A549 (cell line): ENCODE measurements around the gene MYEF2. TPM values are rescaled to one million over a fixed set of nuclear protein-coding genes. Genes with fewer than 3 reads are reported as not detected.
A peak's percentile ranks its signal among the peaks of the same experiment; 100 is the strongest.

ENCODE experiments used
- ATAC-seq, 2 experiments: fragments of 200-7000 bp in 1 of 2; fragments of >200 bp in 1 of 2; cut with Nextera tagmentation in 1 of 2; cut with Tn5 transposase in 1 of 2; 3 replicates each; pipeline versions ENCODE4 v1.8.0 to v1.9.1; 2018 to 2020; ENCODE audit warnings: mild to moderate bottlenecking in 1 of 2, moderate library complexity in 1 of 2
- CTCF ChIA-PET: fragments of 300-600 bp; sonication (Branson Sonifier 250); formaldehyde crosslinking; extraction: SDS; loops from one replicate; lab custom pipeline; 2021; ENCODE audit warnings: antibody characterized with exemption, inconsistent platforms; lab: Yijun Ruan, JAX
- POLR2A ChIA-PET: fragments of 350-600 bp; formaldehyde crosslinking; extraction: SDS; loops from one replicate; lab custom pipeline; 2021; ENCODE audit warnings: antibody characterized with exemption, inconsistent platforms; lab: Yijun Ruan, JAX
- DNase-seq, 2 experiments: peaks; one replicate each; pipeline versions ENCODE4 v3.0.0 to v3.0.0-alpha.2; 2011 to 2016; ENCODE audit warnings: low read depth in 1 of 2, low spot score in 1 of 2
- FAIRE-seq: peaks from 2 replicates; lab custom pipeline; 2011; peaks lifted over from hg19 to GRCh38; lab: Jason Lieb, UNC
- H3K27ac ChIP-seq, 2 experiments: fragments of >200 bp; sonication (Bioruptor Twin); formaldehyde crosslinking; 3 replicates each; pipeline ENCODE4 v1.5.1; 2016 to 2017
- H3K4me1 ChIP-seq: fragments of >200 bp; sonication (Bioruptor Twin); formaldehyde crosslinking; 3 replicates; pipeline ENCODE4 v1.6.1; 2016
- H3K4me2 ChIP-seq: fragments of >200 bp; sonication (Bioruptor Twin); formaldehyde crosslinking; 3 replicates; pipeline ENCODE4 v1.6.1; 2016
- H3K4me3 ChIP-seq: fragments of >200 bp; sonication (Bioruptor Twin); formaldehyde crosslinking; 3 replicates; pipeline ENCODE4 v1.5.1; 2016
- H3K9me3 ChIP-seq: fragments of >200 bp; sonication (Bioruptor Twin); formaldehyde crosslinking; 3 replicates; pipeline ENCODE4 v1.6.1; 2016
- BHLHE40 ChIP-seq: IDR thresholded peaks from 2 replicates; pipeline ENCODE4 v1.6.1; 2012; ENCODE audit warnings: low read depth, low read length, inconsistent platforms
- CHD2 ChIP-seq: fragments of 150-350 bp; IDR thresholded peaks from 2 replicates; pipeline ENCODE4 v1.6.1; 2014; ENCODE audit warnings: low read length; ENCODE audit not compliant: partially characterized antibody
- CHD4 ChIP-seq: fragments of 200-600 bp; sonication (generic); IDR thresholded peaks from 2 replicates; pipeline ENCODE4 v1.6.1; 2016; ENCODE audit warnings: antibody characterized with exemption, mild to moderate bottlenecking, borderline replicate concordance
- EHF ChIP-seq: fragments of 250-450 bp; sonication (Bioruptor Pico); IDR thresholded peaks from 2 replicates; pipeline ENCODE4 v1.5.0; 2020; ENCODE audit warnings: mild to moderate bottlenecking
- FOSB ChIP-seq: fragments of 250-450 bp; sonication (Bioruptor Pico); IDR thresholded peaks from 2 replicates; pipeline ENCODE4 v1.5.0; 2020; ENCODE audit warnings: mild to moderate bottlenecking, moderate library complexity
- FOSL2 ChIP-seq, 2 experiments: fragments of 450-650 bp in 1 of 2; fragments of >200 bp in 1 of 2; sonication (Bioruptor Twin) in 1 of 2; formaldehyde crosslinking; IDR thresholded peaks; 2 replicates each; pipeline versions ENCODE4 v1.5.0 to v1.6.1; 2016 to 2020; ENCODE audit warnings: mild to moderate bottlenecking in 1 of 2, moderate library complexity in 1 of 2
- HDAC2 ChIP-seq: fragments of 200-600 bp; sonication (generic); IDR thresholded peaks from 2 replicates; pipeline ENCODE4 v1.6.1; 2016
- HOXA7 ChIP-seq: fragments of 250-450 bp; sonication (Bioruptor Pico); IDR thresholded peaks from 2 replicates; pipeline ENCODE4 v1.5.0; 2020; ENCODE audit warnings: mild to moderate bottlenecking, moderate library complexity
- HOXB13 ChIP-seq: fragments of 250-450 bp; sonication (Bioruptor Pico); IDR thresholded peaks from 2 replicates; pipeline ENCODE4 v1.5.0; 2020; ENCODE audit warnings: low read depth, mild to moderate bottlenecking, moderate library complexity
- HOXB5 ChIP-seq: fragments of 250-450 bp; sonication (Bioruptor Pico); IDR thresholded peaks from 2 replicates; pipeline ENCODE4 v1.5.0; 2020; ENCODE audit warnings: mild to moderate bottlenecking, moderate library complexity
- JUN ChIP-seq, 2 experiments: fragments of >200 bp; sonication (Bioruptor Twin); formaldehyde crosslinking; IDR thresholded peaks; 2 replicates in 1 of 2; 3 replicates in 1 of 2; pipeline ENCODE4 v1.6.1; 2016 to 2017
- KDM1A ChIP-seq: fragments of 200-600 bp; sonication (generic); IDR thresholded peaks from 2 replicates; pipeline ENCODE4 v1.6.1; 2016; ENCODE audit warnings: low read depth, mild to moderate bottlenecking
- KDM5A ChIP-seq: fragments of 200-600 bp; sonication (generic); IDR thresholded peaks from 2 replicates; pipeline ENCODE4 v1.6.1; 2016; ENCODE audit warnings: antibody characterized with exemption, mild to moderate bottlenecking
- MYC ChIP-seq: IDR thresholded peaks from 2 replicates; pipeline ENCODE4 v1.6.1; 2012; ENCODE audit warnings: mild to moderate bottlenecking, inconsistent platforms, low read length, improper control_type of control experiment, borderline replicate concordance
- RAD21 ChIP-seq, 2 experiments: fragments of >200 bp in 1 of 2; sonication (Bioruptor Twin) in 1 of 2; formaldehyde crosslinking in 1 of 2; IDR thresholded peaks in 1 of 2; conservative IDR thresholded peaks in 1 of 2; 2 replicates in 1 of 2; 3 replicates in 1 of 2; pipeline ENCODE4 v1.6.1; 2012 to 2018; ENCODE audit warnings: inconsistent platforms in 1 of 2
- RARB ChIP-seq: fragments of 250-450 bp; sonication (Bioruptor Pico); IDR thresholded peaks from 2 replicates; pipeline ENCODE4 v1.8.0; 2021; ENCODE audit warnings: mild to moderate bottlenecking, moderate library complexity
- RCOR1 ChIP-seq: fragments of 150-350 bp; IDR thresholded peaks from 2 replicates; pipeline ENCODE4 v1.6.1; 2014; ENCODE audit warnings: antibody characterized with exemption, low read length, low read depth
- RNF2 ChIP-seq: fragments of 200-600 bp; sonication (generic); IDR thresholded peaks from 2 replicates; pipeline ENCODE4 v1.6.1; 2016; ENCODE audit warnings: low read depth, mild to moderate bottlenecking, antibody characterized with exemption, moderate library complexity, borderline replicate concordance
- TFCP2L1 ChIP-seq: fragments of 250-450 bp; sonication (Bioruptor Pico); IDR thresholded peaks from 2 replicates; pipeline ENCODE4 v1.5.0; 2021; ENCODE audit warnings: mild to moderate bottlenecking
- TP53 ChIP-seq: fragments of 250-450 bp; sonication (Bioruptor Pico); IDR thresholded peaks from 2 replicates; pipeline ENCODE4 v1.5.0; 2021; ENCODE audit warnings: mild to moderate bottlenecking, moderate library complexity
- ZC3H11A ChIP-seq: fragments of 450-650 bp; IDR thresholded peaks from 2 replicates; pipeline ENCODE4 v1.6.1; 2014; ENCODE audit warnings: antibody characterized with exemption, mild to moderate bottlenecking
- ZFP36 ChIP-seq: fragments of 450-650 bp; IDR thresholded peaks from 2 replicates; pipeline ENCODE4 v1.6.1; 2014; ENCODE audit warnings: borderline replicate concordance; ENCODE audit not compliant: partially characterized antibody
- ZNF302 ChIP-seq: fragments of 250-450 bp; sonication (Bioruptor Pico); IDR thresholded peaks from 2 replicates; pipeline ENCODE4 v1.9.0; 2021; ENCODE audit warnings: inconsistent platforms, mild to moderate bottlenecking, moderate library complexity
- WGBS: methylation state at CpG from one replicate; pipeline ENCODE4 v1.1.6; 2017; ENCODE audit errors: missing lambda C conversion rate; 5-methylcytosine and 5-hydroxymethylcytosine counted together
- polyA plus RNA-seq, 4 experiments: library from polyadenylated mRNA; depleted of rRNA in 3 of 4; stranded (reverse); fragments of >200 nt; fragmentation: RNase III in 1 of 4; extraction: RNeasy Plus Mini Kit Qiagen cat#74134 plus additional on column Dnase treatment in 1 of 4; gene quantifications; 2 replicates in 3 of 4; 3 replicates in 1 of 4; pipeline ENCODE4 v1.2.3, GENCODE V29; 2011 to 2017
- TF ChIP-seq, protein P1 (sequence below): fragments of 450-650 bp; IDR thresholded peaks from 2 replicates; pipeline ENCODE4 v1.6.1; 2014; ENCODE audit warnings: antibody characterized with exemption
- TF ChIP-seq, protein P2 (sequence below): IDR thresholded peaks from 2 replicates; pipeline ENCODE4 v1.6.1; 2012
- TF ChIP-seq, protein P3 (sequence below): IDR thresholded peaks from 2 replicates; pipeline ENCODE4 v1.6.1; 2012; ENCODE audit warnings: low read depth, borderline replicate concordance
- TF ChIP-seq, protein P4 (sequence below): IDR thresholded peaks from 2 replicates; pipeline ENCODE4 v1.6.1; 2012
- TF ChIP-seq, protein P5 (sequence below): fragments of 250-450 bp; sonication (Bioruptor Pico); IDR thresholded peaks from 2 replicates; pipeline ENCODE4 v1.5.0; 2021; ENCODE audit warnings: mild to moderate bottlenecking, moderate library complexity, borderline replicate concordance

The MYEF2 gene
- polyA plus RNA-seq, 2 of the 4 experiments (the other 2 are of a cell fraction) = 50.0 to 56.1 TPM

DNA sequence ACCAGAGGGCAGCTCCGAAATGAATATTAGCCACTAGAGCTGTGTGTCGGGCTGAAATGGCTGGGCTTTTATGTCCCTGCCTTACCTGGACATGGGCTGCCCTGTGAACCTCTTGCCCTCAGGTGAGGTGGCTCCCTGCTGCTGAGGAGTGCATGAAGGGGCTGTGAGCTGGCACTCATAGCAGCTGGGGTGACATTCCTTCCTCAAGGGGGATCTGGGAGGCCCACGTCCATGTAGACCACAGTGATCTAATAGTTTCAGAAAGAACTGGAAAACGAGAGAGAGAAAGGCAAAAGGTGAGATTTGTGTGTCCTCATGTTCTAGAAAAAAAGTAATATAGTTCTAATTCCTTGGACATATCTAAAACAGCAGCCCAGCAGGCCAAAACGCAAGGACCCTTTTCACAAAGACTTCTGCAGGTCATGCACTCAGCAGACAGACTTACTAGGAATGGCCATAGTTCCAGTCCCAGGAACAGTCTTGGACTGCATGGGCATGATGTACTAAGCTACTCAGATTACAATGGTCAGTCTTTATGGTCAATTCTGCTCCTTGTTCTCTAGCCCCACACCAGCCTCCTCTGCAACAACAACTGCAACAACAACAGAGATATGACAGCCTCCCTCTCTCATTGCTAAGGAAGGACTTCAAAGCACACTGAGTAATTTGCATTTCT lies 68.1 kb downstream of the MYEF2 start:
- DNase-seq (no peak), FAIRE-seq (no peak), ATAC-seq (peak in 1 of 2 experiments; percentile 51; a peak in 1 of 6 replicates)
- TF ChIP-seq FOSL2 (IDR thresholded peaks at IDR 0.05) = no peak
- TF ChIP-seq FOSL2 (CRISPR knock-in tag; IDR thresholded peaks at IDR 0.05) = no peak
- no peak for TF ChIP-seq RNF2
- POLR2A ChIA-PET = no interaction called here
- Histone ChIP-seq H3K4me2 (no peak overlapping the region), H3K4me1 (no peaks in the 10 kb centered on the region), H3K9me3 (no peaks in the 10 kb centered on the region), H3K27ac (no peak overlapping the region), H3K4me3 (no peak overlapping the region)
- 0% methylated on average over 5 of the region's 5 CpGs for WGBS
- CTCF ChIA-PET = no interaction called here

DNA sequence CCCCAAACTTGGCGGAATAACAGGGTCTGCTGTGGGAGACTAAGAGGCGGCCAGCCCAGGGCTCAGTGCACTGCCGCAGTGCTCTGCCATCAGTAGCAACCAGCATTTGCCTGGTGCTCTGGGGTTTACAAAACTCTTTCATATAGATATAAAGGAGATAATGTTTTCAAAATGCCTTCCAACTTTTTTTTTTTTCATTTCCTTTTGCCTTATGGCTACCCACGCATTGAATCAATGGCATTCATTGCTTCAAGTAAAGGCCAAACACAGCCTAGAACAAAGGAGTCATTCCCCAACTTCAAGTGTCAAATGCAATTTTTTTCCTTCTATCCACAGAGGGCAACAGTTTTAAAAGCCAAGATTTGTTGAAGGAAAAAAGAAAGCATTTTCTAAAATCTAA lies 68.9 kb downstream of the MYEF2 start:
- H3K4me3 ChIP-seq = no peak overlapping the region
- FAIRE-seq = no peak
- DNase-seq = no peak
- no peak for ATAC-seq
- no peaks in the 10 kb centered on the region for H3K9me3 ChIP-seq
- no peak for TF ChIP-seq HOXA7 (CRISPR knock-in tag)
- TF ChIP-seq ZC3H11A = no peak
- no peak for TF ChIP-seq TFCP2L1 (CRISPR knock-in tag)
- no peak for TF ChIP-seq ZNF302 (CRISPR knock-in tag)
- TF ChIP-seq RCOR1 = no peak
- TF ChIP-seq RARB (CRISPR knock-in tag) = no peak
- no peak for TF ChIP-seq FOSL2 (IDR thresholded peaks at IDR 0.05)
- TF ChIP-seq FOSL2 (CRISPR knock-in tag; IDR thresholded peaks at IDR 0.05) = no peak
- TF ChIP-seq, protein P1, sequence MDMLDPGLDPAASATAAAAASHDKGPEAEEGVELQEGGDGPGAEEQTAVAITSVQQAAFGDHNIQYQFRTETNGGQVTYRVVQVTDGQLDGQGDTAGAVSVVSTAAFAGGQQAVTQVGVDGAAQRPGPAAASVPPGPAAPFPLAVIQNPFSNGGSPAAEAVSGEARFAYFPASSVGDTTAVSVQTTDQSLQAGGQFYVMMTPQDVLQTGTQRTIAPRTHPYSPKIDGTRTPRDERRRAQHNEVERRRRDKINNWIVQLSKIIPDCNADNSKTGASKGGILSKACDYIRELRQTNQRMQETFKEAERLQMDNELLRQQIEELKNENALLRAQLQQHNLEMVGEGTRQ = no peak
- no peak for TF ChIP-seq FOSB
- TF ChIP-seq, protein P2, sequence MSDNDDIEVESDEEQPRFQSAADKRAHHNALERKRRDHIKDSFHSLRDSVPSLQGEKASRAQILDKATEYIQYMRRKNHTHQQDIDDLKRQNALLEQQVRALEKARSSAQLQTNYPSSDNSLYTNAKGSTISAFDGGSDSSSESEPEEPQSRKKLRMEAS = no peak
- TF ChIP-seq HDAC2 = no peak
- TF ChIP-seq RAD21 (conservative IDR thresholded peaks at IDR 0.05 in 1 of 2, IDR thresholded peaks at IDR 0.05 in 1 of 2) = no peak
- TF ChIP-seq KDM5A = no peak
- TF ChIP-seq CHD4 = no peak
- TF ChIP-seq, protein P3, sequence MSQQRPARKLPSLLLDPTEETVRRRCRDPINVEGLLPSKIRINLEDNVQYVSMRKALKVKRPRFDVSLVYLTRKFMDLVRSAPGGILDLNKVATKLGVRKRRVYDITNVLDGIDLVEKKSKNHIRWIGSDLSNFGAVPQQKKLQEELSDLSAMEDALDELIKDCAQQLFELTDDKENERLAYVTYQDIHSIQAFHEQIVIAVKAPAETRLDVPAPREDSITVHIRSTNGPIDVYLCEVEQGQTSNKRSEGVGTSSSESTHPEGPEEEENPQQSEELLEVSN = no peak
- no peak for TF ChIP-seq JUN (IDR thresholded peaks at IDR 0.05)
- no peak for TF ChIP-seq TP53
- ChIA-PET POLR2A (no interaction called here), CTCF (no interaction called here)
- 67% methylated on average over 4 of the region's 4 CpGs for WGBS
- H3K4me1 ChIP-seq = no peaks in the 10 kb centered on the region
- no peak overlapping the region for H3K4me2 ChIP-seq
- no peak overlapping the region for H3K27ac ChIP-seq

DNA sequence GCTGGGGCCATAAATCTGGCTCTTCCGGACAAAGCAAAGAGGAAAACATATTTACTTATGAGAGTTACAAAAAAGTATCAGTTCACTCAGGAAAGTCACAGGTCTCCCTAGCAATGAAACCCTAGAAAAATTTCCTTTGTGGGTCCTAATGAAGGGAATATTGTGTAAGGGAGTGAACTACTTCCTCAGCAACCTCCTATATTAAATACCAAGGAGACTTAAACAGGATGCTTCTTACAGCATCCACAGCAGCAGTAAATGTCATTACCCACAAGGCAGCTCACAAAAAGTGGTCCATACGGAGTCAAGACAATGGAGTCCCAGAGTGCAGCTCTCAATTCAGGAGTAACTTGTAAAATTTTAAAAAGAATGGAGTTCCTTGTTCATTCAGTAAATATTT lies 72.2 kb downstream of the MYEF2 start:
- ATAC-seq (no peak), FAIRE-seq (no peak), DNase-seq (no peak)
- H3K4me2 ChIP-seq = no peak overlapping the region
- H3K27ac ChIP-seq = no peak overlapping the region
- POLR2A ChIA-PET = no interaction called here
- TF ChIP-seq ZNF302 (CRISPR knock-in tag) = no peak
- TF ChIP-seq KDM1A = no peak
- TF ChIP-seq HDAC2 = no peak
- TF ChIP-seq CHD2 = no peak
- TF ChIP-seq HOXB13 = no peak
- TF ChIP-seq EHF (CRISPR knock-in tag) = no peak
- TF ChIP-seq BHLHE40 = no peak
- TF ChIP-seq ZFP36 = no peak
- TF ChIP-seq MYC = no peak
- TF ChIP-seq, protein P4, sequence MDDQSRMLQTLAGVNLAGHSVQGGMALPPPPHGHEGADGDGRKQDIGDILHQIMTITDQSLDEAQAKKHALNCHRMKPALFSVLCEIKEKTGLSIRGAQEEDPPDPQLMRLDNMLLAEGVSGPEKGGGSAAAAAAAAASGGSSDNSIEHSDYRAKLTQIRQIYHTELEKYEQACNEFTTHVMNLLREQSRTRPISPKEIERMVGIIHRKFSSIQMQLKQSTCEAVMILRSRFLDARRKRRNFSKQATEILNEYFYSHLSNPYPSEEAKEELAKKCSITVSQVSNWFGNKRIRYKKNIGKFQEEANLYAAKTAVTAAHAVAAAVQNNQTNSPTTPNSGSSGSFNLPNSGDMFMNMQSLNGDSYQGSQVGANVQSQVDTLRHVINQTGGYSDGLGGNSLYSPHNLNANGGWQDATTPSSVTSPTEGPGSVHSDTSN = no peak
- TF ChIP-seq HOXB5 (CRISPR knock-in tag) = no peak
- TF ChIP-seq, protein P5, sequence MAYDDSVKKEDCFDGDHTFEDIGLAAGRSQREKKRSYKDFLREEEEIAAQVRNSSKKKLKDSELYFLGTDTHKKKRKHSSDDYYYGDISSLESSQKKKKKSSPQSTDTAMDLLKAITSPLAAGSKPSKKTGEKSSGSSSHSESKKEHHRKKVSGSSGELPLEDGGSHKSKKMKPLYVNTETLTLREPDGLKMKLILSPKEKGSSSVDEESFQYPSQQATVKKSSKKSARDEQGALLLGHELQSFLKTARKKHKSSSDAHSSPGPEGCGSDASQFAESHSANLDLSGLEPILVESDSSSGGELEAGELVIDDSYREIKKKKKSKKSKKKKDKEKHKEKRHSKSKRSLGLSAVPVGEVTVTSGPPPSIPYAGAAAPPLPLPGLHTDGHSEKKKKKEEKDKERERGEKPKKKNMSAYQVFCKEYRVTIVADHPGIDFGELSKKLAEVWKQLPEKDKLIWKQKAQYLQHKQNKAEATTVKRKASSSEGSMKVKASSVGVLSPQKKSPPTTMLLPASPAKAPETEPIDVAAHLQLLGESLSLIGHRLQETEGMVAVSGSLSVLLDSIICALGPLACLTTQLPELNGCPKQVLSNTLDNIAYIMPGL (CRISPR knock-in tag) = no peak
- TF ChIP-seq, all 56 proteins: peak for 0
- no peaks in the 10 kb centered on the region for H3K9me3 ChIP-seq
- 5% methylated on average over 2 of the region's 2 CpGs for WGBS
- no peak overlapping the region for H3K4me3 ChIP-seq
- CTCF ChIA-PET = no interaction called here
- no peaks in the 10 kb centered on the region for H3K4me1 ChIP-seq
